Activated effector memory CD4-positive, alpha-beta T cell treated with Interleukin-2 at 50 U/mL for 16 hours (primary cell): ENCODE measurements around the gene MAGI1.
"Not testable (repeated sequence)": the region's sequence is repeated elsewhere in the genome, so short reads cannot be mapped to it uniquely, and the experiment has no call there.

Experiments
- DNase-seq: peaks from one replicate; pipeline ENCODE4 v3.0.0-alpha.2; 2020

The MAGI1 gene

DNA sequence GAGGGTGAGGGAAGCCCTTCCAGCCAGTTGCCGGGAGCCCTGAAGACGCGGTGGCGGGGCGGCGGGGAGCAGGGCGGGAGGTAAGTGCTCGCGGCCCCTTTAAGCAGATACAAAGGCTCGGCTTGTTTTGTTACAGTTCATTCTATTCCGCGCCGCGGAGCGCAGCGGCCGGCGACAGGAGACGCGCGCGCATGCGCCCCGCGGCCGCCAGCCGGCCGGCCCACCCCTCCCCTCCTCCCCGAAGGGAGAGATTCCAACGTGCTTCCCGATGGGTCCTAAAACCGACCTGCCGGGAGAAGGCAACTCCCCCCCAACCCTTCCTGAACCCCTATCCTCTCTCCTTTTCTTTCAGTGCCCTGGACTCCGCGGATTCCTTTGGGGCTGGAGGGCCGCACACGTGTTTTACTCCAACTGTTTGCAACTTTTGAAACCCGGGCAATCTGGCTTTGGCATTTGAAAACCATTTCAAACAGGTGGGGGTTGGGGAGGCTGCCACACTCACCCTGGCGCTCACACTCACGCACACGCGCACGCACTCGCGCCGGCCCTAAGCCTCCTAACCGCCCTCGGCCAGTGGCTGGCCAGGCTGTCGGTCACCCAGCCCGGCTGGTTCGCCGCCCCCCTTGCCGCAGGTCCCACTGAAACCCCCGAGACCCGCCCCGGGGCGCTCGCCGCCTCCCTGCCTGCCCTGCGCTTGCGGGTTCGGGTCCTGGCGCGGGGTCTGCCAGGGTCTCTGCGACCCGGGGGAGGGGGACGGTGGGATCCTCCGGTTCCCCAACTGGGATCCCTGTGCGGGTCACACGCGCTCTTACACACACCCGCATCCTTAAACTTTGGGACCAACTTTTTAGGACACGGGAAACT is at the start of gene MAGI1:
MAGI1 (minus strand) TSS at position 193 of the 864 bp plus-strand sequence. CDS start 610 bp downstream, outside the sequence.
- DNase-seq, result no peak

DNA sequence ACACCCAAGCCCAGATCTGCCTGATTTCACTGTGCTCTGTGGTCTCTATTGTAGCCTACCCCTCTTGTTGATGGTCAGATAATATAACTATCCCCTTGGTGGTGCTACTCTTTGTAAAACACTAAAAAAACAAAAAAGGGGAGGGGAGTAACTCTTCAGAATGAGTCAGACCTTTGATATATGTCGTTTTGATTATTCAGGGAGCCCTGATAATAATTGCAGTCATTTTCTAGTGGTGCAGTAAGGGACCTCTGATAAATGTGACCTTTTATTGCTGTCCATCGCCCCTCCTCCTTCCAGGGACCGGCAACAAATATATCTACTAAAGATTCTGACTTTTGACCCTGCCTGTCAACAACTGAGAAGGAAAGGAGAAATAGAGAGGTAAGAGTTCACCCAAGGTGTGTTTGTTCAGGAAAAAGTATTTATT is 45.1 kb upstream of the MAGI1 start:
- no peak for DNase-seq

DNA sequence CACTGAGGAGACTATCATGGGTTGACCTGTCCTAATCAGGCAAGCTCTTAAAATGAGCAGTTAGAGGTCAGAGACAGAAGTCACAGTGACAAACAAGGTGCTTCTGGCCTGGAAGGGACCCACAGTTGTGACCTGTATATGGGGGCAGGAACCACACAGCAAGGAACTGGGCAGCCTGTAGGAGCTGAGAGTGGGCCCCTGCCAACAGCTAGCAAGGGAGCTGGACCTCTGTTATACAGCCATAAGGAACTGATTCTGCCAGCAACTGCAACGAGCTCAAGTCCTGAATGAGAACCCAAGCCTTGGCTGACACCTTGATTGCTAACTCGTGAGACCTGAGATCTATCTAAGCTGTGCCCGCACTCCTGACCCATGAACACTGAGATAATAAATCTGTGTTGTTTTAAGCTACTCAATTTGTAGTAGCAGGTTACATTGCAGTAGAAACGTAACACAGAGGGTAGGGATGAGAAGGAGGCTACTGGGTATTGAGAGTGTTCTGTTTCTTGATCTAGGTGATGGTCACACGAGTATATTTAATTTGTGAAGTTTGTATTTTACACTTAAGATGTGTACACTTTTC is 44.5 kb upstream of the MAGI1 start:
- no peak for DNase-seq

DNA sequence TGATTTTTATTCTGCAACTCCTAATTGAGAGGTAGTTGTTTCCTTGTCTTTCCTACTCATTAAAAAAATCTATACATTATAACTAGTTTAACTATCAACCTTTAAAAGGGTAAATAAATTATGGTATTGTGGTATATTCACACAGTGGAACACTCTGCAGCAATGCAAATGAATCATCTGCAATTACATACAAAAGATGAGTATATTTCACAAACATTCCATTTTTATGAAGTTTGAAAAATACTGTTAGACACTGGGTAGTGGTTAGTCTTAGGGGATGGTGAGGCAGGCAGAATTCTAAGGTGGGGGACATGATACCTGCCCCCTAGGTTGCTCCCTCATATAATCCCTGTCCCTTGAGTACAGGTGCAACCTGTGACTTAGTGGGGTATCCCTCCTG is 44.0 kb upstream of the MAGI1 start:
- DNase-seq, result no peak

DNA sequence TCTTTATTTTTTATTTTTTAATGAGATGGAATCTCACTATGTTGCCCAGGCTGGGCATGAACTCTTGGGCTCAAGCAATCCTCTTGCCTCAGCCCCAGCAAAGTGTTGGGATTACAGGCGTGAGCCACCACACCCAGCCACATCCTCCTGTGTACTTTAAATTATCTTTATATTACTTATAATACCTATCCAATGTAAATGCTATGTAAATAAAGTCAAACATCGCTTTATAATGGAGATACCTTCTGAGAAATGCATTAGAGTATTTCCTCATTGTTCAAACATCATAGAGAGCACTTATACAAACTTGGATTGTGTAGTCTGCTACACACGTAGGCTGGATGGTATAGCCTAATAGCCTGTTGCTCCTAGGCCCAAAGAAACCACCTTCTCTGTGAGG is 41.4 kb upstream of the MAGI1 start:
- no peak for DNase-seq

DNA sequence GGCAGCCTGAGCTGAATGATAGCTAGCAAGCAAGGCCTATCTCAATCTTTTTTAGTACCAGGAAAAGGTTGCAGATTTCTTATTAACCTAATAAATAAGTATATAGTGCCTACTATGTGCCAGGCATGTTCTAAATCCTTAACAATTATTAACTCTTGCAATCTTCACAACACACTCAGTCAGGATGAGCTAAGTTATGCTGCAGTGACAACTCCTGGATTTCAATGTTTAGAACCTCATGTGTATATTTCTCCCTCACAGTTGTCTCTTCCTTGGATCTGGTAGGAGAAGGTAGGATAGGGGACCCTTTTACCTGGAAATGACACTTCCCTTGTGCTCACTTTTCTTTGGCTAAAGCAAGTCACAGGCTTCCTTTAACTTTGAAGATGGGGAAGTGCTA is 39.3 kb upstream of the MAGI1 start:
- no peak for DNase-seq

DNA sequence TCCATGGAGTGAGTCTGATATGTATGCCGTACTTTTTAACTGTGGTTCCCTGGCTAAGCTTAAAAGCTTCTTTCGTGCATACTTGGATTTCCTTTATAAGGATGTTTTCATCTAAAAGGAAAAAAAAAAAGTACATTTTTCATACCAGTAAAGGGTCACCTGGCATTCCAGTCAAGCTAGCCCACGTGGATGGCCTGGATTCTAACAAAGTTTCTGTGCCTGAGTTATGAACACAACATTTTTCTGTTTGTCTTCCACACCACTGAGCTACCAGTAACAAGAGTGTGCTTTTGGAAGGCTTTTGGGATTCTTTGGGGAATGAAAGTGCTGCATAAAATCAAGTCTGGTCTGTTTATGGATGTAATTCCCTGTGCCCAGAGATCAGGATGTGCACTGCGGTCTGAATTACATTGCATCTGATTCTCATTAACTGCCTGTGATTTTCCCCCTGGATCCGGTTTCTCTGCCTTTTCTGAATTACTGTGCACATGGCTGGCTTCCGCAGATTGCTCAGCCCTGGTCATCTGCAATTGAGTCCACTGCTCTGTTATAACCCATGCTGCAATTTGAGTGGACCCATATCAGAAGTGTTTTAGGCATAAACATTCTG is 38.2 kb upstream of the MAGI1 start:
- DNase-seq, result no peak

DNA sequence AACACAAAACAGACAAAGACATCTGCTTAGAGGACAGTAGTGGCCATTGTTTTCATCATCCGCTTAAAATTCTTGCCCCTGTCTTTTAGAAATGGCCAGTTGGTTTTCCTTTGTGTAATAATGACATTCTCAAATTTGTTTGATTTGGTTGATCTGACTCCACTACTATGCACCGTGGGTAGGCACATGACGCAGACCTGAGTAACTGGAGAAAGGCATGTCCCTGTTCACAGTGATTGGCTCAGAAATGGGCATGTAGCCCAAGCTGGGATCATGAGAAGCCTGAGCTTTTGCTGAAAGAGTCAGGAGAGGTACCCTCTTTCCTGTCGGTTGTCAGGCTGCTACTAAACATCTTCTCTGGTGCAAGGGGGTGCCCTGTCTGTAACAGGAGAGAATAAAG is 36.6 kb upstream of the MAGI1 start:
- DNase-seq, result no peak

DNA sequence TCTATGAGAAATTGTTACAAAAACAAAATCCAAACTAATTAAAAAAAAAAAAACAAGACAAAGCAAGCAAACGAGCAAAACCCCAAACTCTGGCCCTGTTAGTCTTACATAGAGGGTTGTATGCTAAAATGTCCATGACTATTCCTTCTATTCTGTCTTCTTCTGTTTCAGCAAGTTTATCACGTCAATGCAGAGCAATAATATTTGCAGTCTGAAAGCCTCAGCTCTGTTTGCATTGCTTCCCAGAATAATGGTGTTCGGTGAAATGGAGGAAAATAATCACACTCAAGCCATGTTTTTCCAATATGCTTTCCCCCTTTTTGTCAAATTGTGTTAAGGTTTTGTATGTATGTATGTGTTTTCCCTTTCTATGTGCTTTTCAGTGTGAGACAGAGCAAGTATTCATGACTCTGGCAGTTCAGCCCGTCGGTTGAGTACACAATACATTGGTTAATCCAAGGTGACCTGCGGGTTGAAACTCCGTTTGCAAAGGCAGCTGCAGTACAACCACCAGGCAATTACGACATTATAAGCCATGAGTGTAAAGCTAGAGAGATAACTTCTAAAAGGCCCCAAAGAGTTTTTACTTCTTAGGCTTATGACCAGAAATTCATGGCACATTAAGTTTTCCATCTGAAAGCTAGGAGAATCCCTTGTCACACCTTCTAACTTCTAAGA is 34.9 kb upstream of the MAGI1 start:
- no peak for DNase-seq

DNA sequence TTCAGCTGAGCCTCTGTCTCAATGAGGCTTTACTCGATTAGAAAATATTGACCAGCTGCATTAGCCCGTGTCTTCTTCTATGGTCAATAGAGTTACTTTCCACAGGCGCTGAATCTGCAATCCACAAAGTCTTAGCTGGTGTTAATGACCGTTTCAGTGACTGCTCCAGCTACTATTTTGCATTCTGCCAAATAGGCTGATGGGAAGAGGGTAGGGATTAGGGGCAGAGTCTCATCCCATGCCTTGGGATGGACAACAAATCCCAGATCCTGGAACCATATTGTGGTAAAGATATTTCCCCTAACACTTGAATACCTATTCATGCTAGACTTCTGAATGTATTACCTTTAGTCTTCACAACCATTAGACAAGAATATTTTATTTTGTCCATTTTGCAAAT is 29.5 kb upstream of the MAGI1 start:
- no peak for DNase-seq

DNA sequence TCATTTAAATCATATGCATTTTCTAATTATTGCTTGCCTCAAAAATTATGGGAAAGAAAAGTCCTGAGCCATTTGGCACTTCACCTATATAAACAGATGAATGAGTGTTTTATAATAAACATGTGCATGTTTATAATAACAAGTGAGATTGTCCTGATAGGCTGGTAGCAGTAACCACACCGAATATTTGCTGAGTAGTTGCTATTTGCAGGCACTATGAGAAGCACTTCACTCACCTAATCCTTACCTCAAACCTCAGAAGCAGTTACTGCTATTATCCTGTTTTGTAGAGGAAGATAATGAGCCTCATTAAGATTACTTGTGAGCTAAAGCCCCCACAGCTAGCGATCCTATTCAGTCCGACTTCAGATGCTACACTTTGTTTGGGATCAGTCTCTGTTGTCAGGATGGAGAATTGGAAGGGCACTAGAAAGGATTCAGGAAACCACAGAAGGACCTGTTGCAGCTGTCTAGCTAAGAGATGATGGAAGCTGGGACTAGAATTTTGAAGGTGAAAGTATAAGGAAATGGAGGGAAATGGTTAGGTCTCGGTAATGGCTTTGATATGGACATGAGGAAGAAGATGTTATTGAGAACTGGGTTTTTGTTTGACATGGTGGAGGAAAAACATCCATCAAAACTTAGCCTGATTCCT is 28.4 kb upstream of the MAGI1 start:
- DNase-seq, result no peak

DNA sequence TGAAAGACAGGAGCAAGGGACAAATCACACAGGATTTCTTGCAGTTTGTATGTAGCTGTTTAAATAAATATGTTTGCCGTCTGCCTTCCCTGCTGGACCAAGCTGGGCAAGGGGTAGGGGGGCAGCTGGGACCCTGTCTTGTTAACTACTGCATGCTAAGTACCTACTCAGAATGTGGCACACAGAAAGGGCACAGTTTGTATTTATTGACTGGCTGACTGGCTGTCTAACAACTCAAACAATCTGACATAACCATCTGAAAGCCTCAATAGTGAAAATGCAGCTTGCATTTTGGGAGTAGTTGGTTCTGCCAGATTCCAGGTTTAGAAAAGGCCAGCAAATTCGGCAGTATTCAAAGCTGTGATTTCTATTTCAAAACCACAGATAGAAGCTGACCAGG is 16.6 kb upstream of the MAGI1 start:
- DNase-seq, result no peak

DNA sequence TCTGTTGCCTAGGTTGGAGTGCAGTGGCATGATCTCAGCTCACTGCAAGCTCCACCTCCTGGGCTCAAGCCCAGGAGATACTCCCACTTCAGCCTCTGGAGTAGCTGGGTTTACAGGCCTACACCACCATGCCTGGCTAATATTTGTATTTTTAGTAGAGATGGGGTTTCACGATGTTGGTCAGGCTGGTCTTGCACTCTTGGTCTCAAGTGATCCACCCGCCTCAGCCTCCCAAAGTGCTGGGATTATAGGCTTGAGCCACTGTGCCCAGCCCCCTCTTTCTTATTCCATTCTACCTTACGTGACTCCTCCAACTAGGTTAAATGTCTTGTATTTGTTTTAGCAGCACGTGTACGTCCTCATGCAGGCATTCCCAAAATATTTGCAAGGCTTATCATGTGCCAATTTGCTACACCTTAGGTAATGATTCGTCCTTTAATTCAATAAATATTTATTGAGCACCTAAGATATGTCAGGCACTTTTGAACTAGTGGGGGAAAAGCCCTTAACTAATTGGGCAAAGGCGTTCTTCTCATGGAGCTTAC is 14.9 kb upstream of the MAGI1 start:
- no peak for DNase-seq

DNA sequence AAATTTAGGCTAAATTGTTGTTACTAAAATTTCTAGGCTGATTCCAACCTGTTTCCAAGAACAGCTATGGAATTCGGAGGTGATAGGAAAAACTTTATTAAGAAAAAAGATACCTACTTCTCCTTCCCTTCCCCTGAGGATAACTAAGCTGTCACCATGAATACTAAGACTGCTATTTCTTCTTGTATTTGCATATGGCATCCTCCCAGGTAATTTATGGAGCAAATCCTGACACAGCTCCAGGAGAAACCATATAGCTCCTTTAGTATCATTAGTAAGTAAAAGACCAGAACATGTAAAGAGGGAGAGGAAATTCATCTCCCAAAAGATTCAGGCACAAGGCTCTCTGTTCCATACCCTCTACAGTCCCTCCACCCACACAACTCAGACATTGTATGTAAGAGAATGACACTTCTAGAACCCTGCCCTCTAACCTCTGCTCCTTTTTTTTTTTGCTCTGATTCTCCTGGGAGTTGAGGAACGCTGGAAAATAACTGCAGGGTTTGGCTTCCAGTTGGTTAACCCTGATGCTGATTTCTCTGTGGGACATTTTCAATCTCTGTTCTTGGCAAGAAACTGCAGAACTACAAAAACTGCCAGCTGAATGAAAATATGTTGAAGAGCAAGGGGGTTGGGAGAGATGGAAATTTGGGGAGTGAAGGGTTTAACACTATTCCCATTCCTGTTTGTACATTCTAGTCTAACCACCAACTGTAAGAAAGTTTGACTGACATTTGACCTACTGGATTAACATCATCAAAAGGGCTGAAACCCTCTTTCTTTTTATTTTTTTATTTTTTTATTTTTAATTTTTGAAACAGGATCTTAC is 14.2 kb upstream of the MAGI1 start:
- no peak for DNase-seq

DNA sequence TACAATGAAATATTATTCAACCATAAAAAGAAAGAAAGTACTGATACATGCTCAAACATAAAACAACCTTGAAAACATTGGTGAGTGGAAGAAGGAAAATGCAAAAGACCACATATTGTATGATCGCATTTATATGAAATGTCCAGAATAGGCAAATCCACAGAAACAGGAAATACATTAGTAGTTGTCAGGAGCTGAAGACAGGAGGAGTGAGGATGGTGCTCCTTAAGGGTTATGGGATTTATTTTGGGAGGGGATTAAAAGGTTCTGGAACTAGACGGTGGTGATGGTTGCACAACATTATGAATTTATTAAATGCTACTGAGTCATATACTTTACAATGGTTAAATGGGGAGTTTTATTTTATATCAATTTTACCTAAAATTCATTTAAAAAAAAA is 12.1 kb upstream of the MAGI1 start:
- no peak for DNase-seq

DNA sequence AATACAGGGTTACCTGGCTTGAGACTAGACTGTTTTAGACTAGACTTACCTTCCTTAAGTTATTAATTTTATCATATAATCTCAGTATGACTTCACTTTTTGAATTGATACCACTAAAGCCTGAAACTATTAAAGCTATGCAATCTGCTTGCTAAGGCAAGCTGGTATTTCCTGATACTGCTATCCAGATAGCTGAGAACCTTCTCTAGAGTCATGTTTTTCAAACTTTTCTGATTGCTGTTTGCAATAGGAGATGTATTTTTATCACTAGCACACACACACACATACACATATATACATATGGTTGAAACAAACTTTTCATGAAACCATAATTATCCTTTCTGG is 9.3 kb upstream of the MAGI1 start:
- no peak for DNase-seq

DNA sequence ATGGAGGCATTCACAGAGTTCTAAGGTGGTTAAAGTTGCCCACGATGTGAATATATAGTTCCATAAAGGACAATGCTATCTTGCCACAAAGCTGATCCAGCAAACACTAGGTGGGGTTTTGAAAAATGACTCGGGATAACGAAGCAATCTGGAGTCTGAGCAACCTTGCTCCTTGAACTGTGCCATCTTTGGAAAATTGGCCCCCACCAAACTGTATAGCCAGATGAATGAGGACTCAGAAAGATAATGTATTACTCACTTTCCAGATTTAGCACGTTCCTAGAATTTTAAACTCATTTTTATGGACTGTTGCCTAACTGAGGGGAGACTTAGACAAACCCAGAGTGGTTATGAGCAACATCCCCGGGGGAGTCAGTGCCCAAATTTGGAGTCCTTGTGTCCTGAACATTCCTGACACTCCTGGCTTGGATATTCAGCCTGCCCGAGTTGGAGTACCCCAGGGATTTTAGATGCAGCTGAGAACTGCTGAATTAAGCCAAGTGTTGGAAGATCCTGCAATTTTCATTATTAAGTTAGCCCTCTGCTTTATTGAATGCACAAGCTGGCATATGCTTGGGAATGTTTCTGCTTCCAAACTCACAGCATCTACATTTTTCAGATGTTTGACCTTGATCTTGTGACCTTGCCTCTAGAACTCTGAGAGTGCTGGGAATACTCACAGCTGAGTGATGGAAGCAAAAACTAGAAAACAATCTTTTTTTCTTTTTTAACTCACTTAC is 8.8 kb upstream of the MAGI1 start:
- no peak for DNase-seq

DNA sequence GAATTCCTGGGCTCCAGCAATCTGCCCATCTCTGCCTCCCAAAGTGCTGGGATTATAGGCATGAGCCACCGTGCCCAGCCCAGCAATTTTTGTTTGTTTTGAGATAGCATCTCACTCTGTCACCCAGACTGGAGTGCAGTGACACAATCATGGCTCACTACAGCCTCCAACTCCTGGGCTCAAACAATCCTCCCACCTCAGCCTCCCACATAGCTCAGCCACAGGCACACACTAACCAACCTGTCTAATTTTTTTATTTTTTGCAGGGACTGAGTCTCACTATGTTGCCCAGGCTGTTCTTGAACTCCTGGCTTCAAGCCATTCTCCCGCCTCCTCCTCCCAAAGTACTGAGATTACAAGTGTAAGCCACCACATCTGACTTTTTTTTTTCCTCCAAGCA is 7.6 kb upstream of the MAGI1 start:
- not testable (repeated sequence) for DNase-seq

DNA sequence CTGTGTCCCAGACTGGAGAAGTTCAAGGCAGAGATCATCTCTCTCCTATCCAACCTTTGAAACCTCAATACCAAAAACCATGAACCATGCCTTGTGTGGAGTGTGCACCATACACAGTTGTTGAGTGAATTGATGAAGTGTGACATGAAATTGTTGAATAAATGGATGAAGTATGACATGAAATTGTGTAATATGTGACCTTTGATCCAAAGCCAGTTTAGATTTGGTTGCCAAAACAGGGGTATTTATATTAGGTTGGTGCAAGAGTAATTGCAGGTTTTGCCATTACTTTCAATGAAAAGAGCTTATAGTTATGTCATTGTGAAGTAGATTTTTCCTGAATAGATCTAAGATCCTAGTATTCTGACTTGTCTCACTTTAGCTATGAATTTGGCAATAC is 3.1 kb upstream of the MAGI1 start:
- no peak for DNase-seq

DNA sequence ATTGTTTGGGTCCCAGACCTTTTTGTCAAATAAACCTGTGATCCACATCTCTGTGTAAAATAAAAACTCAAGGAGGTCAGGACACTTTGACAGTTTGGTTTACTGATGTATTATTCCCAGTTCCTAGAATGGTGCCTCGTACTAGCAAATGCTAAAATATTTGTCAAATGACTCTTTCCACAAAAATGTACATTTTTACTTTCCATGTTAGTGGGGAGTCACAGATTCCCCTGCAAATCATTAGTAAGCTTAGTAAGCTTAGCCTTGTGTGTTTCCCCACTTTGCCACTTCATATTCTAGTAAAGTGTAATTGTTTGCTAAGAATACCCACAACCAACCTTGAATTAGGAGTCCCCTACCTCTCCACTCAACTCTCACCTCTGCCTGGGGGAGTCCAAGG is 2.4 kb upstream of the MAGI1 start:
- no peak for DNase-seq

DNA sequence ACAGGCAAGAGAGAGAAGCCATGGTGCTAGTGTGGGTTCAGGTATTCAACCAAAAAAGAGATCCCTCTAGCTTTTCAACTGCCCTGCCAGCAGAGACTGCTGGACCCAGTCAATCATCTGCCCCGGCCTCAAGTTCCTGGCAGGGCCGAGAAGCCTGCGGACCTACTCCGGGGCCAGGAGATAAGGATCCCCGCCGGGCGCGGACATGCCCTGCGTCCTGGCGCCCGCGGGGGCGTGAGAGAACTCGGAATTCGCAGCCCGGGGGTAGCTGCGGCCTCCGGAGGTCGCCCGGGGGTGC is 821 bp upstream of the MAGI1 start:
- no peak for DNase-seq

DNA sequence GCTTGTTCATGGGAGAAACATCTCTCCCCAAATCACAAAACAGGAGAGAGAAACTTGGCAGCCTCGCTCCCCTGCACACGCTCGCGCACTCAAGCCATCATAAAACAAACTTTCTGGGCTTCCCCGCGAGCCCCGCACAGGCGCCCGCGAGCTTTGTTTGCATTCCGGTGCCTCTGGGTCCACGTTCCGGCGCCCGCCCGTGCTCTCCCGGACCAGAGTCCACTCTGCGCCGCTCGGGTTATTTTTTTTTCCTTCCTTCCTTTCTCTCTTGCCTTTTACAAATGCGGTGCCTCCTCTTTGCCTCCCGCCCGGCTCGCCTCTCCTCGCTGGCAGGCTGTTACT is 363 bp downstream of the MAGI1 start:
- DNase-seq, result no peak
